OCI-LY1 (cell line): ENCODE measurements around the gene SLC35B2.

Experiments
- H2AFZ ChIP-seq: fragments of 200-600 bp; sonication (generic), shearing (Covaris generic); 2 replicates; pipeline ENCODE4 v1.6.0; 2014; ENCODE audit warnings: antibody characterized with exemption, mild to moderate bottlenecking, low read length
- H3F3A ChIP-seq: fragments of 200-600 bp; sonication (generic), shearing (Covaris generic); 2 replicates; pipeline ENCODE4 v1.6.0; 2014; ENCODE audit warnings: mild to moderate bottlenecking, antibody characterized with exemption, low read length, moderate library complexity; ENCODE audit not compliant: insufficient read depth
- H3K27ac ChIP-seq: fragments of 200-600 bp; sonication (generic); 2 replicates; pipeline ENCODE4 v1.5.1; 2014; ENCODE audit warnings: low read length, mixed run types, mild to moderate bottlenecking, low read depth; ENCODE audit not compliant: poor library complexity, severe bottlenecking
- H3K27me3 ChIP-seq: fragments of 200-600 bp; sonication (generic); 2 replicates; pipeline ENCODE4 v1.6.0; 2014; ENCODE audit warnings: antibody characterized with exemption, mild to moderate bottlenecking, low read length, moderate library complexity; ENCODE audit not compliant: insufficient read depth
- H3K36me3 ChIP-seq: fragments of 200-600 bp; sonication (generic); 2 replicates; pipeline ENCODE4 v1.6.1; 2014; ENCODE audit warnings: mild to moderate bottlenecking, antibody characterized with exemption, low read length, moderate library complexity, mixed read lengths; ENCODE audit not compliant: insufficient read depth
- H3K4me1 ChIP-seq: fragments of 200-600 bp; sonication (generic); 2 replicates; pipeline ENCODE4 v1.5.1; 2014; ENCODE audit warnings: mild to moderate bottlenecking, low read length, moderate library complexity; ENCODE audit not compliant: insufficient read depth, severe bottlenecking
- H3K4me2 ChIP-seq: fragments of 200-600 bp; sonication (generic), shearing (Covaris generic); 2 replicates; pipeline ENCODE4 v1.6.1; 2014; ENCODE audit warnings: low read length
- H3K4me3 ChIP-seq: fragments of 200-600 bp; sonication (generic); 2 replicates; pipeline ENCODE4 v1.5.1; 2014; ENCODE audit warnings: low read length, low read depth, mild to moderate bottlenecking, mixed read lengths; ENCODE audit not compliant: poor library complexity, severe bottlenecking
- H3K79me2 ChIP-seq: fragments of 200-600 bp; shearing (Covaris generic); 2 replicates; pipeline ENCODE4 v1.6.1; 2016; ENCODE audit warnings: mixed run types, low read length, mixed read lengths; ENCODE audit not compliant: insufficient read depth
- H3K9ac ChIP-seq: fragments of 200-600 bp; sonication (generic), shearing (Covaris generic); 2 replicates; pipeline ENCODE4 v1.6.1; 2014; ENCODE audit warnings: mild to moderate bottlenecking, low read length, mixed read lengths
- H3K9me2 ChIP-seq: fragments of 200-600 bp; sonication (generic), shearing (Covaris generic); 2 replicates; pipeline ENCODE4 v1.6.1; 2014; ENCODE audit warnings: low read depth, mild to moderate bottlenecking, low read length, mixed read lengths
- H3K9me3 ChIP-seq: fragments of 200-600 bp; shearing (Covaris generic); 2 replicates; pipeline ENCODE4 v1.6.1; 2014; ENCODE audit warnings: low read length, mixed read lengths
- H4K20me1 ChIP-seq: fragments of 200-600 bp; sonication (generic), shearing (Covaris generic); 2 replicates; pipeline ENCODE4 v1.6.0; 2016; ENCODE audit warnings: mild to moderate bottlenecking, low read length; ENCODE audit not compliant: insufficient read depth
- CTCF ChIP-seq: fragments of 200-600 bp; sonication (generic), shearing (Covaris generic); IDR thresholded peaks from 2 replicates; pipeline ENCODE4 v1.5.1; 2017; ENCODE audit warnings: mild to moderate bottlenecking, antibody characterized with exemption, low read length, moderate library complexity, mixed read lengths
- EZH2 ChIP-seq: fragments of 200-600 bp; sonication (generic), shearing (Covaris generic); IDR thresholded peaks from 2 replicates; pipeline ENCODE4 v1.8.0; 2017; ENCODE audit warnings: borderline replicate concordance, mixed run types, mild to moderate bottlenecking, antibody characterized with exemption, low read length, moderate library complexity, mixed read lengths

The SLC35B2 gene

GRCh38 chr6:44255105-44255808 lies 2.1 kb downstream of the SLC35B2 start:
- Histone ChIP-seq H3K4me1 (peaks cover 44% of the 10 kb centered on the region), H3K4me2 (peak overlapping the region; percentile 95), H3K27ac (peak overlapping the region; percentile 71), H3K36me3 (peaks cover 64% of the 10 kb centered on the region), H3K9ac (no peak overlapping the region; the same call in 1 of the 2 replicates), H3K79me2 (no peaks in the 10 kb centered on the region), H3K27me3 (no peaks in the 10 kb centered on the region), H2AFZ (no peak overlapping the region), H3F3A (peaks cover 33% of the 10 kb centered on the region), H3K9me3 (no peaks in the 10 kb centered on the region), H3K4me3 (peak overlapping the region; percentile 95), H3K9me2 (no peaks in the 10 kb centered on the region), H4K20me1 (no peaks in the 10 kb centered on the region)
- no peak for TF ChIP-seq CTCF
- no peak for TF ChIP-seq EZH2

- Histone ChIP-seq H3K36me3 (peaks cover 64% of the 10 kb centered on the region), H3F3A (peaks cover 33% of the 10 kb centered on the region), H4K20me1 (no peaks in the 10 kb centered on the region), H3K27me3 (no peaks in the 10 kb centered on the region), H3K9ac (no peak overlapping the region), H3K9me3 (no peaks in the 10 kb centered on the region), H3K4me2 (peak overlapping the region; percentile 95; the same call in 1 of the 2 replicates), H3K27ac (peak overlapping the region; percentile 71), H3K4me1 (peaks cover 43% of the 10 kb centered on the region), H3K9me2 (no peaks in the 10 kb centered on the region), H2AFZ (no peak overlapping the region), H3K4me3 (no peak overlapping the region), H3K79me2 (no peaks in the 10 kb centered on the region)
- TF ChIP-seq EZH2 (no peak), CTCF (no peak)
These were observed 2.9 kb downstream of the SLC35B2 start for GRCh38 chr6:44254191-44255104.

GRCh38 chr6:44253307-44254101 lies 3.8 kb downstream of the SLC35B2 start:
- Histone ChIP-seq H3K79me2 (peaks cover 6% of the 10 kb centered on the region), H4K20me1 (no peaks in the 10 kb centered on the region), H3K9ac (no peak overlapping the region), H3K4me3 (no peak overlapping the region), H2AFZ (no peak overlapping the region), H3F3A (peaks cover 33% of the 10 kb centered on the region), H3K27me3 (no peaks in the 10 kb centered on the region), H3K9me2 (no peaks in the 10 kb centered on the region), H3K27ac (no peak overlapping the region), H3K4me2 (no peak overlapping the region; the same call in 1 of the 2 replicates), H3K36me3 (peaks cover 68% of the 10 kb centered on the region), H3K9me3 (no peaks in the 10 kb centered on the region), H3K4me1 (peaks cover 47% of the 10 kb centered on the region)
- TF ChIP-seq CTCF (peak; percentile 63), EZH2 (no peak)
